ENCODE results near the gene PTPRS.
"Not testable (repeated sequence)": the region's sequence is repeated elsewhere in the genome, so short reads cannot be mapped to it uniquely, and the experiment has no call there.

PTPRS gene

DNA sequence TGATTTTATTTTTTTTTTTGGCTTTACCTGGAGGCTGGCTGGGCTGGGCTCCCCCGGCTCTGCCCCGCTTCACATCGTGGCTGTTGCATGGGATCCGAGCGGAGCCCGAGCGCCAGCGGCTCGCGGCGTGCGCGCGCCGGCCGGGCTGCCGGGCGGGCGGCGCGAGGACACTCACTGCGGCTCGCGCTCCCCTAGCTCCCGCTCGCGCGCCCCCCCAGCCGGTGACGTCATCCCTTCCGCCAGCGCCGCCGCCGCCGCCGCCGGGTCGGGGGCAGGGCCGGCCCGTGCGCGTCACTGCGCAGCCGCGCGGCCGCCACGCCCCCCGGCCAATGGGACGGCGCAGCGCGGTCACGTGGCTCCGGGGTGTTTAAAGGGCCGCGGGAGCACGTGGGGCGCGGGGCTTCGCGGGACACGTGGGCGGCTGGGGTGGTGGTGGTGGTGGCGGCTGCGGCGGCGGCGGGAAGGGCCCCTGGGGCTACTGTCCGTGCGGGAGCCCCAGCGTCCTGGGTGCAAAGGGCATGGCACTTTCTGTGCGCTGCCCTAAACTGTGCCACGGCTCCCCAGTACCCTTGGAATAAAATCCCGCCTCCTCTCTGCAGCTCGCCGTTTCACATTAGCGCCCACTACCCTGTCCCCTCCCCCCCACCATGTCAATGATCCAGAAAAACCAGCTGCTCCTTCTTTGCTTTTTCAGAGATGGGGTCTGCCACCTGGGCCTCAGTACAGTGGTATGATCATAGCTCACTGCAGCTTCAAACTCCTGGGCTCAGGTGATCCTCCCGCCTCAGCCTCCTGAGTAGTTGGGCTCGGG lies at the start of gene PTPRS:
Gene PTPRS (minus strand): TSS at position 176 of the 811 bp plus-strand sequence. CDS start 54,672 bp downstream, outside the sequence.
- peak; percentile 43 to 62 for DNase-seq

DNA sequence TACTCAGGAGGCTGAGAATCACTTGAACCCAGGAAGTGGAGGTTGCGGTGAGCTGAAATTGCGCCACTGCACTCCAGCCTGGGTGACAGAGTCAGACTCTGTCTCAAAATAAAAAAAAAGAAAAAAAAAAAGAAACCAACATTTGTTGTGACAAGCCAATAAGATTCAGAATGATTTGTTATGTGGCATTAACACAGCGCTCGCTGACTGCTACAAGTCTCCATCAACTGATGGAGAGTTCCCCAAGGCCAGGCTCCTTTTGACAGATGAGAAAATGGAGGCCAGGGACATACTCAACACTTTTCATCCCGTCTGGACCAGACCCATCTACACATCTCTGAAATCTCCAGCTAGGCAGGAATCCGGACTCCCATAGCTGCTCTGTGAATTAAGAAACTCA lies 48.7 kb upstream of the PTPRS start:
- no peak for DNase-seq

DNA sequence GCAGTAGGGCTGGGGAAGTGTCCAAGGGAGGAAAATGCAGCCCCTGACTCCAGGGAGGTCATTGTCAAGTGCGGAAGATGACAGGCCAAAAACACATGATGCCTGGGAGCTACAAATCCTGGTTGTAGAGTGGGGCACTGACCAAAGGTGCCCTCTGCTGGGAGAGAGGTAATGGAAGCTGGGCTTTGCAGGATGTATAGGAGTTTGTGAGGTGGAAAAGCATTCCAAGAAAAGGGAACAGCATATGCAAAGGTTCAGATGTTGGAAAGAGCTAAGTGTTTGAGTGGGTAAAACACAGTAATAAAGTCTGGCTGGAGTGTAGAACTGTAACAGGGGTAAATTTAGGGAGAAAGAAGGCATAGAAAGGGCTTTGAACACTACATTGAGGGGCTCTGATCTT lies 46.9 kb upstream of the PTPRS start:
- DNase-seq: no peak

DNA sequence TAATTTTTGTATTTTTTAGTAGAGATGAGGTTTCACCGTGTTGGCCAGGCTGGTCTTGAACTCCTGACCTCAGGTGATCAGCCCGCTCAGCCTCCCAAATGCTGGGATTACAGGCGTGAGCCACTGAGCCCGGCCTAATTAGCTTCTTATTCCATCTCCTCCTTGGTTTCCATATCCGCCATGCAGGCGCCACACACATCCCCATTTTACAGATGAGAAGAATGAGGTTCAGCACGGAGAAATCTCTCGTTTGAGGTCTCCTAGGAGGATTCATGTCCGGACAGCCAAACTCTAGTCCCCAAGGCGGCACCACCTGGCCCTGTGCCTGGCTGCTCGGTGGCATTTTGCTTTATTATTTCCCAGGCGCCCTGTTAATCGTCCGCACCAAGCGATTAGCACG lies 46.2 kb upstream of the PTPRS start:
- no peak for DNase-seq

DNA sequence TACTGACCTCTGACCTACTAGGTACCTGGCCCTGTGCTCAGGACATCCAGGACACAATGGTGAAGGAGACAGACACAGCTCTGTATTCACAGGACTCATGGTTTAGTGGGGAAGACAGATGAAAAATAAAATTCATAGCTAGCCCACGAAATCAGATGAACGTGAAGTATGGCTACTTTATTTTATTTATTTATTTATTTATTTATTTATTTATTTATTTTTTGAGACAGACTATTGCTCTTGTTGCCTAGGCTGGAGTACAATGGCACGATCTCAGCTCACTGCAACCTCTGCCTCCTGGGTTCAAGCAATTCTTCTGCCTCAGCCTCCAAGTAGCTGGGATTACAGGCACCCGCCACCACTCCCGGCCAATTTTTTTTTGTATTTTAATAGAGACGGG lies 40.6 kb upstream of the PTPRS start:
- DNase-seq: not testable (repeated sequence)

DNA sequence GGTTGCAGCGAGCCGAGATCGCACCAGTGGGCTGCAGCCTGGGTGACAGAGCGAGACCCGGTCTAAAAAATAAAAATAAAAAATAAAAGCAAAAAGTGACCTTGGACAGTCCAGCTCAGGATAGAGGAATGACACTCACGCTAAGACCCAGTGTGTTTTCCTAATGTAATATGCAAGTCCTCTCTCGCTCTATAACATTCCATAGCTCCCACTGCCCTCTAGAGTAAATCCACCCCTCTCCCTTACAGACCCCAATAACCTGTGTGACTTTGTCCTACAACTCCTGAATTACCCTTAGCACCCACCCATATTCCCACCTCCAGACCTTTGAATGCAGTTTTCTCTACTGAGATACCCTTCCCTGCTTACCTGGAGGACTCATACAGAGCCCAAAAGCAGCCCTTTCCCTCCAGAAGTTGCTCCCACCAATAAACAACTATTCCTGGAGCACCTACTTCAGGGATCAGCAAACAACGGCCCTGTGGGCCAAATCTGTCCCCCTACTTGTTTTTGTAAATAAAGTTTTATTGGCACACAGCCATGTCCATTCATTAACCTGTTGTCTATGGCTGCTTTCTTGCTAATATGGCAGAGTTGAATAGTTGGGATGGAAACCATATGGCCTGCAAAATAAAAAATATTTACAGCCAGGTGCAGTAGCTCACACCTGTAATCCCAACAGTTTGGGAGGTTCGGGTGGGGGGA lies 39.8 kb upstream of the PTPRS start:
- DNase-seq: no peak

DNA sequence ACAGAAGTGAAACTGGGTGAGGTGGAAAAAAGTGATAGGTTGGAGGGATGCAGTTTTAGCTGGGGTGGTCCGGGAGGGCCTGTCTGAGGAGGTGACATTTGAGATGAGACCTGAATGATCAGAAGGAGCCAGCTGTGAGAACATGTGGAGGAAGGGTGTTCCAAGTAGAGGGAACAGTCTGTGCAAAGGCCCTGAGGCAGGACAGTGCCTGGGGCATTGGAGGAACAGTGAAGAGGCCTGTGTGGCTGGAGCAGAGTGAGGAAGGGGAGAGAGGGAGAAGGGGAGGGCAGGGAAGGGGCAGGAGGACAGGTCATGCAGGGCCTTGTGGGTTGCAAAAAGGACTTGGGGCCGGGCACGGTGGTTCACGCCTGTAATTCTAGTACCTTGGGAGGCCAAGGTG lies 36.3 kb upstream of the PTPRS start:
- DNase-seq: no peak

DNA sequence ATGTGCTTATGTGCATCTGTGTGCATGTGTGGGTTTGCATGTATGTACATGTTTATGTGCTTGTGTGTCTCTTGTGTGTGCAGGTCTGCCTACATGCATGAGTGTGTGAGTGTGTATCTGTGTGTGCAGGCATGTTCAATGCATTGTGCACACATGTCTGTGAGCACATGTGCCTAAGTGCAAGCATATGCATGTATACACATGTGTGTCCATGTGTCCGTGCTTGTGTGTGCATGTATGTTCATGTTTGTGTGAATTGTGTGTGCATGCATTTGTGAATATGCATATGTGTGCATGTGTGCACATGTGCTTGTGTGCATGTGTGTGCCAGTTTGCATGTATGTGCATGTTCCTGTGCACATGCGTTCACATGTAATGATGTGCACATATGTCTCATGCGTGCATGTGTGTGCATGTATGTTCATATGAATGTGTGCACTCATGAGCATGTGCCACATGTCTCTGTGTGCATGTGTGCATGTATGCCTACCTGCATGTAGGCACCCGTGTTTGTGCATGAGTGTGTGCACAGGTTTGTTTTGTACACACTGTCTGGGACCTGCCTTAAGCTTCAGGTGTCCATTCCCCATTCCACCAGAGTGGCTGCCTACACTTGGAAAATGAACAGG lies 32.1 kb upstream of the PTPRS start:
- no peak for DNase-seq

DNA sequence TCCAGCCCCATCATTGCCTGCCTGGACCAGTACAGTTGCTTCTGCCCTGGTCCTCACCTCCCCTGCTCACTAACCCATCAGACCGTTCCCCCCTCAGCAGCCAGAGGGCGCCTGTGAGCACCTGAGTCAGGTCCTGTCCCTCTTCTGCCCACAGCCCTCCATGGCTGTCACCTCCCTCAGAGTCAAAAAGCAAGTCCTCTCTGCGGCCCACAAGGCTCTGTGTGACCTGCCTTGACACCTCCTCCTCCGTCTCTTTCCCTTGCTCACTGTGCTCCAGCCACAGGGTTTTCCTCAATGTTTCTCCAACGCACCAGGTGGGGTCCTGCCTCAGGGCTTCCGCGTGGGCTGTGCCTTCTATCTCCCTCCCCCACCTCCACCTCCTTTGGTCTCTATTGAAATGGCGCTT lies 29.4 kb upstream of the PTPRS start:
- DNase-seq: no peak

DNA sequence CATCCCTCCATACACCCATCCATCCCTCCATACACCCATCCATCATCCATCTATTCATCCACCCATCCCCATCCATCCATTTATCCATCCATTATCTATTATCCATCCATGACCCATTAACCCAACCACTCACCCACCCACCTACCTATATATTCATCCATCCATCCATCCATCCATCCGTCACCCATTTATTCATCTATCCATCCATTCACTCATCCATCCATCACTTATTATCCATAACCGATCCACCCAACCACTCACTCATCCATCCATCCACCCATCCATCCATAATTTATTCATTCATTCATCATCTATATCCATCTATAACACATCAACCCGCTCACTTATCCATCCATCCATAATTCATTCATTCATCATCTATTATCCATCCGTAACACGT lies 28.7 kb upstream of the PTPRS start:
- DNase-seq: no peak

DNA sequence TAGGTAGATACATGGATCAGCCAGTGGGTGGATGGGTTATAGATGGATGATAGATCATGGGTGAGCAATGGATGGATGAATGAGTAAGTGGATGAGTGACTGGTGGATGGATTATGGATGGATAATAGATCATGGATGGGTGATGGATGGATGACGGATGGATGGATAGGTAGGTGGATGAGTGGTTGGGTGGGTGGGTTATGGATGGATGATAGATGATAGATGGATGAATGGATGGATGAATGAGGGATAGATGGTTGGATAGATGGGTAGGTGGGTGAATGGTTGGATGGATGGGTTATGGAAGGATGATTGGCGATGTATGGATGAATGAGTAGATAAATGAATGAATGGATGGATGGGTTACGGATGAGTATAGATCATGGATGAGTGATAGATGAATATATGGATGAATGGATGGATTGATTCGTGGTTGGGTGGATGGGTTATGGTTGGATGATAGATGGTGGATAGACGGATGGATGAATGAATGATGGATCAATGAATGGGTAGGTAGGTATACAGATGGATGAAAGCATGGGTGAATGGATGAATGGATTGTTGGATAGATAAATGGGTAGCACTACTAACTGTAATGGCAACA lies 27.0 kb upstream of the PTPRS start:
- DNase-seq: no peak

DNA sequence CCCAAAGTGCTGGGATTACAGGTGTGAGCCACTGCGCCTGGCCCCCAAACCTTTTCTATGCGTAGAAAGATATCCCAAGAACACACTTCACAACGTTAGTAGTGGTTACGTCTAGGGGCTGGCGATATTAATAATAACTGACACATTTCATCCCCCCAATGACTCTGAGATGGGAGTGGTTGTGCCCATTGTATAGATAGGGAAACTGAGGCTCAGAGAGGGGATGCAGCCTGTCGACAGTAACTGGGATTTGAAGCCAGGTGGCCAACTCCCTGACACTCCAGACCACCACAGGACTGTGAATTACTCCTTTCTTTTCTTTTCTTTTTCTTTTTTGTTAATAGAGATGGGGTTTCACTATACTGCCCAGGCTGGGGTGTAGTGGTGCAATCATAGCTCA lies 25.3 kb upstream of the PTPRS start:
- no peak for DNase-seq

DNA sequence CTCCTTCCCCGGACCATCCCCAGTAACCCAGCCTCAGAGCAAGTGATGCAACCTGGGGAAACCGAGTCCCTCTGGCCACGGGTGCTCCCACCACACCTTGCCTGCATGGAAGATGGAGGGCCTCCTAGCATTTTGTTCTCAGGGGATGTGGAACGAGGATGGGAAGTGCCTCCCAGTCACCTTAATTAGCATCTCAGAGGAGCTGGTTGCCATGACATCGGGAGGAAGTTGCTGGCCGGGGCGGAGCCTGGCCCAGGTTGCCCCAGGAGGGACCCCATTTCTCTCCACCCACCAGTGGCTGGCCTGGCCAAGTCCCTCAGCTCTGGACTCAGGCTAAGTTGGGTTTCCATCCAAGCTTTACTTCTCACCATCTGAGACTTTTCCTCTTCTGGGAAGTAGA lies 24.1 kb upstream of the PTPRS start:
- DNase-seq: no peak

DNA sequence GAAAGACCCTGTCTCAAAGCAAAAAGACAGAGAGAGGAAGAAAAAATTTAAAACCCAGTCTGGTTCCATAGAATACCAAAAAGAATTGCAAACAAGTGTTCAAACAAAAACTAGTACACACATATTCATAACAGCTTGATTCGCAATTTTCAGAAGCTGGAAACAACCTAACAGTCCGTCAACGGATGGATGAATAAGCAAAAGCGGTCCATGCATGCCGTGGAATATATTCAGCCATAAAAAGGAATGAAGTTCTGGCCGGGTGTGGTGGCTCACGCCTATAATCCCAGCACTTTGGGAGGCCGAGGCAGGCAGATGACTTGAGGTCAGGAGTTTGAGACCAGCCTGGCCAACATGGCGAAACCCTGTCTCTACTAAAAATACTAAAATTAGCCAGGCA lies 21.2 kb upstream of the PTPRS start:
- DNase-seq: not testable (repeated sequence)

DNA sequence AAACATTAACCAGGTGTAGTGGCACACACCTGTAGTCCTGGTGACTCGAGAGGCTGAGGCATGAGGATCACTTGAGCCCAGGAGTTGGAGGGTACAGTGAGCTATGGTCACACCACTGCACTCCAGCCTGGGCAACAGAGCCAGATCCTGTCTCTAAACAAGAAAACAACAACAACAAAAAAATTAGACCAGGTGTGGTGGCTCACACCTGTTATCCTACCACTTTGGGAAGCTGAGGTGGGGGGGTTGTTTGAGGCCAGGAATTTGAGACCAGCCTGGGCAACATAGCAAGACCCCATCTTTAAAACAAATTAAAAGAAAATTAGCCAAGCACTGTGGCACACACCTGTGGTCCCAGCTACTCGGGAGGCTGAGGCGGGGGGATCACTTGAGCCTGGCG lies 20.8 kb upstream of the PTPRS start:
- DNase-seq: no peak

DNA sequence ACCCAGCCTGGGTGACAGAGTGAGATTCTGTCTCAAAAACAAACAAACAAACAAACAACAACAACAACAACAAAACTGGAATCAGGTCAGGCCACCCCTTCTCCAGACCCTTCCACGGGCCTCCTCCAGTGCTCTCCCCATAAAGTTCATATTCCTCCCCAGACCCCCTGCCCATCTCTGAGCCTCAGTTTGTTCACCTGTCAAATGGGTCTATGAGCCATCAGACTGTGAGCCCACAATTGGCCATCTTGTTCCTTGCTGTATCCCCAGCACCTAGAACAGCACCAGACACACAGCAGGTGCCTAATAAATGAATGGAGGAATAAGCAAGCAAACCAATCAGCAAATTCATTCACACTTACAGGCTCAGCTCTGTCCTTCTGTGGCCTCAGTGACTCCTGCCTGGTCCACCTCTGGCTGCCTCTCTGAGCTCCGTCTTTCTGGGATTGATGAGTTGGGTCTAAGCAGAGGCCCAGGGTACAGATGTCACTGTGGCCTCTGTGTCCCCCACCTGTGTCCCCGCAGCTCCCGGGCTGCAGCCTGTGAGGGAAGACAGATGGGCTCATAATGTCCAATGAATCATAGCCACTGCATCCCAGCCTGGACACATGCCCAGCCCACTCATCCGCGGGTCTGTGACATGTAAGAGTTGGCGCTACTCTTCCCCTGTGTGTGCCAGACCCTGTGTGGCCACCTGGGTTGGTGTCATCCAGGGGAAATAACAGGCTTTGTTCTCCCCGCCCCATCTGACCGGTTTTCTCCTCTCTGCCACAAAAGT lies 19.6 kb upstream of the PTPRS start:
- no peak for DNase-seq

DNA sequence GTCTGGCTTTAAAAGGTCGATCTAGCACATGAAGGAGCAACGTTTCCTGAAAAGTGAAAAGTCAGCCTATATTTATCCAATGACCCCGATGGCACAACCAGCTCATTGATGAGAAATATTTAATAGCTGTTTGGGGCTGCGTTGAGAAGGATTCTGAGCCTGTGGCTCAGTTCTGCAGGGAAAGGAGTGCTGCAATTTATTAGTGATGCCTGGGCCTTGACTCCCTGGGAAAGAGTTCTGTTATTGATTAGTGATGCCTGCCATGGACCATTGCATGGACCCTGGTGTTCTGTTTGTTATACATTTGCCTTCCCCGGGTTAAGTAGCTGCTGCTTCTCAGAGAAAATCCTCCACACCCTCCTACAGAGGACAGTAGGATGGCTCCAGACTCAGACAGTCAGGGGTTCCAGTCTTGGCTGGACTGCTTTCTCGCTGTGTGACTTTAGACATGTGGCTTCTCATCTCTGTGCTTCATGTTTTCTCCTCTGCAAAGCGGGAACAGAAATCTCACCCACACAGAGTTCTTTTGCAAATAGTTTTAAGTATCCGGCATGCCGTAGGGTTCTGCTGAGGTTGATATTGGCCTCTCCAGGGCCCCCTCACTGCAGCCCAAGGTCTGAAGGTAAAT lies 17.7 kb upstream of the PTPRS start:
- no peak for DNase-seq

DNA sequence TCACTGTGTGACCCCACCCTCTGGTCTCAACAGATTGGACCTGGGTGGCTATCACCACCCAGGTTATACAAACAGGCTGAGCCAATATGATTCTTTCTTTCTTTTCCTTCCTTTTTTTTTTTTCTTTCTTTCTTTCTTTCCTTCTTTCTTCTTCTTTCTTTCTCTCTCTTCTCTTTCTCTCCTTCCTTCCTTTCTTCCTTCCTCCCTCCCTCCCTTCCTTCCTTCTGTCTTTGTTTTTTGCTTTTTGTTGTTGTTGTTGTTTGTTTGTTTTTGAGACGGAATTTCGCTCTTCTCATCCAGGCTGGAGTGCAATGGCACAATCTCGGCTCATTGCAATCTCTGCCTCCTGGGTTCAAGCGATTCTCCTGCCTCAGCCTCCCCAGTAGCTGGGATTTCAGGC lies 17.0 kb upstream of the PTPRS start:
- no peak for DNase-seq

DNA sequence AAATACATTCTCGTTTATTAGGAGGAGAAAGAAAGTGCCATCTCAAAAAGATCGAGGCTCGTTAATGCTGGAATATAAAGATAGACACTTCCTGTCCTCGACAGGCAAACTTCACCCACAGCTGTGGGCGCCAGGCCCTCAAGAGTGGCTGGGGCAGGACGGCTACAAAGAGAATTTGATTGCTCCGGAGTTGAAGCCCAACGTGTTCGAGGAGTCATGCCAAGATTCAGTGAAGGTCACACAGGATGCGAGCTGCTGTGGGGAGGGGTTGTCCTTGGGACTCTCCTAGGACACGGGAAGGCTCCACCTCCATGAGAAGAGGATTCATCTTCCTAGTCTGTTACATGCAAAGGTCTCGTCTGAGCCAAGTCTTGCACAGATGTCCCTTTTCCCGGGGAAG lies 16.3 kb upstream of the PTPRS start:
- DNase-seq: no peak

DNA sequence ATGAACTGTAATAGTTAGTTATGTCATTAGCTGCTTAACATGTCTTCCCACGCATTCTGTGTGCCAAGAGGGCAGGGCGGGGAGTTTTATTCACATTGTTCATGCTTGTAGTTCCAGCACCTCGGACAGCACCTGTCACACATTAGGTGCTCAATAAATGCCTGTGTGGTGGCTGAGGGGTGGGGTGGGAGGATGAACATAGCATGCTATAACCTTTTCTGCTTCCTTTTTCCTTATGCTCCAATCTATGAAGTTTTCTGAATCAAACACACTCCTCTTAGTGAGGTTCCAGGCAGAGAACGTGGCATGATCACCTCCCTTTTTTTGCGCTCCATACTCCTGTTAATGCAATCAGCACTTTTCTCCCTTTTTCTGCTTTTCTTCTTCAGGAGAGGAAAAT lies 15.8 kb upstream of the PTPRS start:
- DNase-seq: no peak

DNA sequence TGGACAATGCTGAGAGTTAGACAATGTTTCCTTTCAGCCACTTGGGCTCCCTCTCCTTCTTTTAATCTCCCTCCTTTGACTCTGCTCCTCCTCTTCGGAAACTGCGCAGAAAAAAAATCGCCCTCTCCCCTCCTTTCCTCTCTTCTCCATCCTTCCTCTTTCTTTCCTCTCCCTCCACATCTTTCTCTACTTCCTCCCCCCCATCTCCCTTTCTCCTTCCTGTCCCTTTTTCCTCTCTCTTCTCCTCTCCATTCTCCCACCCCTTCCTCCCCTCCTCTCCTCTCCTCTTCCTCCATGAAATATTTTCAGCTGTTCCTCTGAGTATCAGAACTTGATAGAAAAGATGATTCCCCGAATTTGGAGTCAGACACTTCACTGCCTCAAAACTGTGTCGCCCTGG lies 15.1 kb upstream of the PTPRS start:
- no peak for DNase-seq

DNA sequence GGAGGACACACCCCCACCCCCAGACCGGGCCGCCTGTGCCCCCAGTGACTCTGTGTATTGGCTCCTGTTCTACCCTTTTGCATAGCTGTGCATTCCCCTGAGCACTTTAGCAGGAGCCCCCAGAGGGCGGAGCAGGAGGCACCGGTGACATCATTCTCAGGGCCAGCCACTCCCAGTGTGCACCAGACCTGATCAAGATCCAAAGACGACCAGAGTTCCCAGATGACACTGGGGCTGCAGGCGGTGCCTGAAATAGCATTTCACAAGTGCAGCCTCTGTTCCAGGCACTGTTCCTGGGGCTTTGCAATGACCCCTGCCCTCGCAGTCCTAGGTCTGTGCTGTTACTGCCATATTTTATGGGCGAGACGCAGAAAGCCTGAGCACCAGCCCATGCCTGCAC lies 14.5 kb upstream of the PTPRS start:
- DNase-seq: no peak

All from NCI-H187 (cell line).